Measurements from ENCODE around the gene PGGHG. TPM values are rescaled to one million over a fixed set of nuclear protein-coding genes. Genes with fewer than 3 reads are reported as not detected.

PGGHG gene
- total and polyA plus RNA-seq, 2 of the 13 experiments (the other 11 are each of a cell fraction or from before 2014, with no cell fraction given): 5.9 to 14.8 TPM

- Histone ChIP-seq H3K4me1 (ENCODE audit: insufficient read depth, low read length) (peaks cover 64% of the 10 kb centered on the region), H3K9me3 (ENCODE audit: low read length) (no peaks in the 10 kb centered on the region), H3K27me3 (ENCODE audit: control insufficient read depth in 1 of 2, insufficient read depth in 2 of 2, low read length in 2 of 2) (no peaks in the 10 kb centered on the region), H3K27ac (ENCODE audit: extremely low read length, insufficient read depth, low read length) (peak overlapping the region; percentile 49), H3K79me2 (ENCODE audit: insufficient read depth, low read length) (no peaks in the 10 kb centered on the region), H3K36me3 (replicated peaks in 1 of 2; ENCODE audit: control insufficient read depth in 1 of 2, insufficient read depth in 2 of 2, low read length in 2 of 2) (no peaks in the 10 kb centered on the region), H4K20me1 (ENCODE audit: insufficient read depth, low read length) (no peaks in the 10 kb centered on the region), H2AFZ (ENCODE audit: low read length) (no peak overlapping the region), H3K4me2 (ENCODE audit: low read depth, low read length) (peak overlapping the region; percentile 90), H3K4me3 (replicated peaks in 1 of 3; ENCODE audit: insufficient read depth in 1 of 3, low read depth in 2 of 3, low read length in 3 of 3) (peak overlapping the region in 2 of 3 experiments; percentile 37 to 64; a peak in 4 of 6 replicates), H3K9ac (ENCODE audit: insufficient read depth, low read depth, low read length) (peak overlapping the region; percentile 69)
- POLR2A ChIA-PET: interaction anchor here (0.5 to 6.1 kb wide), 5 partner anchors 10 to 27 kb away, joined by 3 to 85 read pairs (median 3); partner anchors contain the start of gene IFITM1
- 9% methylated on average over 6 of the region's 19 CpGs for WGBS (ENCODE audit: low lambda C conversion rate)
- in situ Hi-C loops (cut with HindIII; ENCODE audit: extremely low pct_ligation_motif_present, low pct_unique_long_range_greater_than_20kb) (no loop called here), intact Hi-C loops (cut with micrococcal nuclease; ENCODE audit: unreplicated experiment) (no loop called here)
- no TSS peak for BruUV-seq (replicated peaks)
- ATAC-seq: peak; percentile 45
- peak; percentile 36 for DNase-seq (ENCODE audit: low spot score)
- CTCF ChIA-PET (ENCODE audit: low intra/inter-chr PET ratio, low total read pairs): no interaction called here
- no peak for FAIRE-seq
- TF ChIP-seq USF2 (IDR thresholded peaks at IDR 0.05; ENCODE audit: low read depth, low read length) (peak; percentile 35; the same call in 1 of the 2 replicates), USF2 (CRISPR knock-in tag; IDR thresholded peaks at IDR 0.05; ENCODE audit: borderline replicate concordance) (peak; percentile 65; the same call in 1 of the 2 replicates), ZNF784 (CRISPR knock-in tag; IDR thresholded peaks at IDR 0.05; ENCODE audit: borderline replicate concordance) (peak; percentile 26; the same call in 1 of the 2 replicates), SUZ12 (IDR thresholded peaks at IDR 0.05; ENCODE audit: low read depth, low read length) (no peak), ZBTB7A (CRISPR knock-in tag; IDR thresholded peaks at IDR 0.05) (peak; percentile 49; the same call in 1 of the 2 replicates), ETV5 (CRISPR knock-in tag; IDR thresholded peaks at IDR 0.05; ENCODE audit: borderline replicate concordance) (peak; percentile 29; the same call in 1 of the 2 replicates), HNF4A (CRISPR knock-in tag; IDR thresholded peaks at IDR 0.05) (peak; percentile 31), ZNF547 (CRISPR knock-in tag; IDR thresholded peaks at IDR 0.05) (no peak), TBX2 (CRISPR knock-in tag; IDR thresholded peaks at IDR 0.05; ENCODE audit: borderline replicate concordance) (peak; percentile 31), ZNF142 (CRISPR knock-in tag; IDR thresholded peaks at IDR 0.05) (no peak), ATF7 (IDR thresholded peaks at IDR 0.05) (peak; percentile 93), ATF7 (CRISPR knock-in tag; IDR thresholded peaks at IDR 0.05) (peak; percentile 75), PHF8 (CRISPR knock-in tag; IDR thresholded peaks at IDR 0.05) (no peak)
Observed at GRCh38 chr11:326842-327580, 38.1 kb downstream of the PGGHG start.
